ENCODE data around the gene PTPRT. TPM values are rescaled to one million over a fixed set of nuclear protein-coding genes. Genes with fewer than 3 reads are reported as not detected.

The PTPRT gene
- total and polyA plus RNA-seq, 12 donors = 0.04 to 0.53 (median 0.22) TPM; not detected in 1

- DNase-seq (no peak), ATAC-seq (no peak)
- Histone ChIP-seq H3K9me3 (peaks cover 0 to 17% (median 0%) of the 10 kb centered on the region in 11 donors), H3K36me3 (no peaks in the 10 kb centered on the region), H3K27ac (no peak overlapping the region), H3K4me1 (no peaks in the 10 kb centered on the region), H3K27me3 (no peaks in the 10 kb centered on the region), H3K4me3 (no peak overlapping the region)
- WGBS, 2 donors = 58 to 71% methylated on average over 3 of the region's 3 CpGs
- intact Hi-C loops (cut with DNase I) = loop anchor here in 1 of 10 donors (10.0 kb wide), 1 partner anchor 62 kb away; no protein-coding TSS in a partner anchor
- no peak for TF ChIP-seq CTCF (IDR thresholded peaks at IDR 0.05)
These were observed 673.0 kb downstream of the PTPRT start for GRCh38 chr20:42516692-42517091.

GRCh38 chr20:42510686-42511085 is 679.0 kb downstream of the PTPRT start:
- intact Hi-C loops (cut with DNase I) = loop anchor here in 1 of 10 donors (10.0 kb wide), 1 partner anchor 56 kb away; no protein-coding TSS in a partner anchor
- 66 to 84% methylated on average over 4 of the region's 4 CpGs for WGBS, 2 donors
- H3K9me3 ChIP-seq = no peaks in the 10 kb centered on the region
- H3K4me3 ChIP-seq = no peak overlapping the region
- TF ChIP-seq CTCF (IDR thresholded peaks at IDR 0.05) = no peak
- DNase-seq = no peak
- H3K27ac ChIP-seq = no peak overlapping the region
- no peaks in the 10 kb centered on the region for H3K27me3 ChIP-seq
- ATAC-seq = no peak
- H3K36me3 ChIP-seq = no peaks in the 10 kb centered on the region
- no peaks in the 10 kb centered on the region for H3K4me1 ChIP-seq

- Histone ChIP-seq H3K9me3 (peaks cover 0 to 20% (median 6%) of the 10 kb centered on the region in 11 donors), H3K27ac (no peak overlapping the region), H3K4me1 (no peaks in the 10 kb centered on the region), H3K4me3 (no peak overlapping the region), H3K36me3 (no peaks in the 10 kb centered on the region), H3K27me3 (no peaks in the 10 kb centered on the region)
- intact Hi-C loops (cut with DNase I) = no loop called here
- TF ChIP-seq CTCF (IDR thresholded peaks at IDR 0.05) = no peak
- no peak for DNase-seq
- no peak for ATAC-seq
- 75 to 78% methylated on average over 3 of the region's 3 CpGs for WGBS, 2 donors
These were observed 681.8 kb downstream of the PTPRT start for GRCh38 chr20:42507874-42508273.

GRCh38 chr20:42506397-42506796 is 683.3 kb downstream of the PTPRT start:
- H3K27me3 ChIP-seq = no peaks in the 10 kb centered on the region
- no peak overlapping the region for H3K4me3 ChIP-seq
- WGBS, 2 donors = 83 to 86% methylated on average over 2 of the region's 2 CpGs
- H3K36me3 ChIP-seq = no peaks in the 10 kb centered on the region
- H3K4me1 ChIP-seq = no peaks in the 10 kb centered on the region
- intact Hi-C loops (cut with DNase I) = no loop called here
- ATAC-seq (no peak), DNase-seq (no peak)
- no peak overlapping the region for H3K27ac ChIP-seq
- H3K9me3 ChIP-seq = peaks cover 0 to 20% (median 6%) of the 10 kb centered on the region in 11 donors
- no peak for TF ChIP-seq CTCF (IDR thresholded peaks at IDR 0.05)

Measured in heart right ventricle (tissue), 16 donors.